Mesothelial cell of epicardium (in vitro differentiated cells): Measurements from ENCODE around the gene CTNNAL1. TPM values are rescaled to one million over a fixed set of nuclear protein-coding genes. Genes with fewer than 3 reads are reported as not detected.
A peak's percentile ranks its signal among the peaks of the same experiment; 100 is the strongest.

Source experiments
- DNase-seq, 2 experiments: peaks; one replicate each; pipeline ENCODE4 v3.0.0; 2021; ENCODE audit warnings: low spot score in 2 of 2; ENCODE audit not compliant: unreplicated experiment in 2 of 2
- H3K27ac Mint-ChIP-seq: 2 replicates; pipeline ENCODE4 v1.8.0; 2021; ENCODE audit warnings: mixed read lengths
- H3K27me3 Mint-ChIP-seq: 2 replicates; pipeline ENCODE4 v1.8.0; 2021; ENCODE audit warnings: low read depth, mixed read lengths
- H3K36me3 Mint-ChIP-seq: 2 replicates; pipeline ENCODE4 v1.8.0; 2021; ENCODE audit warnings: mixed read lengths
- H3K4me1 Mint-ChIP-seq: 2 replicates; pipeline ENCODE4 v1.8.0; 2021; ENCODE audit warnings: mixed read lengths
- H3K4me3 Mint-ChIP-seq: 2 replicates; pipeline ENCODE4 v1.8.0; 2021; ENCODE audit warnings: mild to moderate bottlenecking, moderate library complexity, mixed read lengths
- H3K9me3 Mint-ChIP-seq: 2 replicates; pipeline ENCODE4 v1.8.0; 2021; ENCODE audit warnings: mixed read lengths
- CTCF ChIP-seq: fragments of 200-600 bp; sonication (generic); IDR thresholded peaks from one replicate; pipeline ENCODE4 v1.5.0; 2021; ENCODE audit warnings: antibody characterized with exemption; ENCODE audit not compliant: unreplicated experiment
- microRNA-seq: library from miRNA; unstranded; fragments of <30 nt; microRNA quantifications from one replicate; pipeline ENCODE4 v1.2.0, GENCODE V29; 2021; ENCODE audit warnings: inconsistent platforms, mixed read lengths
- total RNA-seq: library from RNA; stranded (reverse); gene quantifications from 3 replicates; pipeline ENCODE4 v1.2.1, GENCODE V29; 2021

The CTNNAL1 gene
- total RNA-seq, 1 donor from 2014 or later: 26.7 TPM

- H3K27ac Mint-ChIP-seq: no peak overlapping the region
These were observed 115.8 kb downstream of the CTNNAL1 start for GRCh38 chr9:108897324-108898096.

GRCh38 chr9:108894225-108894997 lies 118.9 kb downstream of the CTNNAL1 start:
- no peak overlapping the region for H3K27ac Mint-ChIP-seq
- no peaks in the 10 kb centered on the region for H3K27me3 Mint-ChIP-seq
- H3K9me3 Mint-ChIP-seq: no peaks in the 10 kb centered on the region
- no peak for TF ChIP-seq CTCF
- peaks cover 49% of the 10 kb centered on the region for H3K36me3 Mint-ChIP-seq
- DNase-seq: no peak
- no peak overlapping the region for H3K4me3 Mint-ChIP-seq
- H3K4me1 Mint-ChIP-seq: no peaks in the 10 kb centered on the region

More at GRCh38 chr9:108897324-108898096, 115.8 kb downstream of the CTNNAL1 start:
- H3K9me3 Mint-ChIP-seq: no peaks in the 10 kb centered on the region
- no peak for TF ChIP-seq CTCF
- H3K36me3 Mint-ChIP-seq: peaks cover 45% of the 10 kb centered on the region
- no peak overlapping the region for H3K4me3 Mint-ChIP-seq
- no peaks in the 10 kb centered on the region for H3K27me3 Mint-ChIP-seq
- H3K4me1 Mint-ChIP-seq: no peaks in the 10 kb centered on the region
- DNase-seq: no peak

Small RNA genes within 50 kb of the gene (microRNA-seq; reads per million reads assigned to microRNA genes)
- gene MIR32: 699 reads per million, percentile 77 among the genes with 10 or more reads in this experiment

Other genes starting within 250 kb of the CTNNAL1 start
- gene ACTL7B, start 157.5 kb downstream of the CTNNAL1 start, total RNA-seq: 0.13 to 0.16 TPM in 2 of 3 replicates, not detected in the other
- gene ACTL7A, start 151.2 kb downstream of the CTNNAL1 start, total RNA-seq: not detected in 3 replicates
- gene ELP1, start 79.4 kb downstream of the CTNNAL1 start, total RNA-seq: 29.1 to 35.8 TPM (median 31.0 TPM) in 3 replicates
- 14.6 to 17.7 TPM (median 15.5 TPM) in 3 replicates for gene ABITRAM, start 79.1 kb downstream of the CTNNAL1 start, total RNA-seq
- 73.0 to 77.9 TPM (median 74.6 TPM) in 3 replicates for gene TMEM245, start 106.4 kb upstream of the CTNNAL1 start, total RNA-seq
- 12.4 to 14.6 TPM (median 14.4 TPM) in 3 replicates for gene FRRS1L, start 153.8 kb upstream of the CTNNAL1 start, total RNA-seq